Suprapubic skin (tissue), 4 donors: ENCODE data around the gene TOR2A.

Experiments
- EP300 ChIP-seq: sonication (generic); formaldehyde crosslinking; IDR thresholded peaks from one replicate; pipeline ENCODE4 v1.6.1; 2017; ENCODE audit warnings: antibody characterized with exemption
- POLR2A ChIP-seq, 2 donors: fragments of 450-650 bp; IDR thresholded peaks; one replicate each; pipeline ENCODE4 v1.6.1; 2017; ENCODE audit warnings: antibody characterized with exemption in 2 of 2, mild to moderate bottlenecking in 2 of 2, moderate library complexity in 2 of 2
- POLR2AphosphoS5 ChIP-seq, 3 donors: sonication (generic); formaldehyde crosslinking; IDR thresholded peaks; one replicate each; pipeline ENCODE4 v1.6.1; 2017; ENCODE audit warnings: antibody characterized with exemption in 3 of 3
- TF ChIP-seq, protein P1 (sequence below), 2 donors: fragments of 200-600 bp in 1 of 2; fragments of 450-650 bp in 1 of 2; sonication (generic) in 1 of 2; IDR thresholded peaks; one replicate each; pipeline ENCODE4 v1.5.1; 2016 to 2019; ENCODE audit warnings: antibody characterized with exemption in 2 of 2, mild to moderate bottlenecking in 1 of 2, moderate library complexity in 1 of 2

DNA sequence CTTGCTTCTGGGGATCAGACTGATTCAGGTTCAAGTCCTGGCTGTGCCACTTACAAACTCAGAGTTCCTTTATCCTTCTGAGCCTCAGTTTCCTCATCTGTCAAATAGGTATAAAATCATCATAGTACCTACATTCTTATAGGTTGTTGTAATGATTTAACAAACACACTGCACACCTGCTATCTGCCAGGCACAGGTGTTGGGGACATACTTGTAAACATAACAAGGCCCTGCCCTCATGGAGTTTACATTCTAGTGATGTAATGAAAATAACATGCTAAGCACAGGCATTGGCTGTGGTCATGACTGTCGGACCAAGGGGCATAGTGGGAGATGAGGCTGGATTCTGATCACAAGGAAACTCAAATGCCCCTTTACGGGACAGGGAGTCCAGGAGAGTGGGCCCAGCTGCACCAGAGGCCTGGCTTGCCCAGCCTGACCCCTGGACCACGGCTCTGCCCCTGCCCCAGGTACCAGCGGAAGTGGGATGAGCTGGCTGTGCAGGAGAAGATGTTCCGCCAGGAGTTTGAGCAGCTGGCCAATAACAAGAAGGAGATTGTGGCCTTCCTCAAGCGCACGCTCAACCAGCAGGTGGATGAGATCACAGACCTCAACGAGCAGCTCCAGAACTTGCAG is 26.0 kb downstream of the TOR2A start:
- TF ChIP-seq, protein P1, sequence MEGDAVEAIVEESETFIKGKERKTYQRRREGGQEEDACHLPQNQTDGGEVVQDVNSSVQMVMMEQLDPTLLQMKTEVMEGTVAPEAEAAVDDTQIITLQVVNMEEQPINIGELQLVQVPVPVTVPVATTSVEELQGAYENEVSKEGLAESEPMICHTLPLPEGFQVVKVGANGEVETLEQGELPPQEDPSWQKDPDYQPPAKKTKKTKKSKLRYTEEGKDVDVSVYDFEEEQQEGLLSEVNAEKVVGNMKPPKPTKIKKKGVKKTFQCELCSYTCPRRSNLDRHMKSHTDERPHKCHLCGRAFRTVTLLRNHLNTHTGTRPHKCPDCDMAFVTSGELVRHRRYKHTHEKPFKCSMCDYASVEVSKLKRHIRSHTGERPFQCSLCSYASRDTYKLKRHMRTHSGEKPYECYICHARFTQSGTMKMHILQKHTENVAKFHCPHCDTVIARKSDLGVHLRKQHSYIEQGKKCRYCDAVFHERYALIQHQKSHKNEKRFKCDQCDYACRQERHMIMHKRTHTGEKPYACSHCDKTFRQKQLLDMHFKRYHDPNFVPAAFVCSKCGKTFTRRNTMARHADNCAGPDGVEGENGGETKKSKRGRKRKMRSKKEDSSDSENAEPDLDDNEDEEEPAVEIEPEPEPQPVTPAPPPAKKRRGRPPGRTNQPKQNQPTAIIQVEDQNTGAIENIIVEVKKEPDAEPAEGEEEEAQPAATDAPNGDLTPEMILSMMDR (IDR thresholded peaks at IDR 0.05) = no peak
- TF ChIP-seq POLR2A (IDR thresholded peaks at IDR 0.05) (no peak), POLR2AphosphoS5 (IDR thresholded peaks at IDR 0.05) (no peak), EP300 (no peak)
